Cardiac fibroblast (primary cell): ENCODE measurements around the gene GRAMD1C.
A peak's percentile ranks its signal among the peaks of the same experiment; 100 is the strongest.

Experiments
- DNase-seq, 2 donors: peaks; one replicate each; pipeline versions ENCODE4 v3.0.0 to v3.0.0-alpha.2; 2010; ENCODE audit warnings: low read depth in 2 of 2
- H3K4me3 ChIP-seq, 2 donors: replicated peaks in 1 of 2; 1 replicate in 1 of 2; 2 replicates in 1 of 2; pipeline ENCODE4 v1.5.1; 2011; ENCODE audit warnings: low read depth in 2 of 2, low read length in 2 of 2, mild to moderate bottlenecking in 2 of 2, moderate library complexity in 1 of 2
- CTCF ChIP-seq: IDR thresholded peaks from one replicate; pipeline ENCODE4 v1.5.1; 2011; ENCODE audit warnings: low read depth, mild to moderate bottlenecking, low read length, inconsistent platforms

The GRAMD1C gene

DNA sequence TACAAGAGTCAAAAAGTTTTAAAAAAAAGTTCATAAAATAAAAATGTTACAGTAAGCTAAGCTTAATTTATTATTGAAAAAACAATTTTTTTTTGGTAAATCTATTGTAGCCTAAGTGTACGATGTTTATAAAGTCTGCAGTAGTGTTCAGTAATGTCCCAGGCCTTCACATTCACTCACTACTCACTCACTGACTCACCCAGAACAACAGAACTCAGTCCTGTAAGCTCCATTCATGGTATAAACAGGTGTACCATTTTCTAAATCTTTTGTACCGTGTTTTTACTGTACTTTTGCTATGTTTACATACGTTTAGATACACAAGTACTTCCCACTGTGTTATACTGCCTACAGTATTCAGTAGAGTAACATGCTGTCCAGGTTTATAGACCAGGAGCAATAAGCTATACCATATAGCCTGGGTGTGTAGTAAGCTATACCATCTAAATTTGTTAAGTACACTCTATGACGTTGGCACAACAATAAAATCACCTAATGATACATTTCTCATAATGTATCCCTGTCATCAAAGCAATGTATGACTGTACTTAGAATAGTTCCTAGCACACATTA lies 68.1 kb downstream of the GRAMD1C start:
- H3K4me3 ChIP-seq: no peak overlapping the region
- no peak for TF ChIP-seq CTCF
- DNase-seq: no peak

GRCh38 chr3:113908133-113908532 lies 69.5 kb downstream of the GRAMD1C start:
- TF ChIP-seq CTCF: no peak
- H3K4me3 ChIP-seq: no peak overlapping the region
- no peak for DNase-seq

- DNase-seq: peak in 1 of 2 donors; percentile 24
- no peak for TF ChIP-seq CTCF
- no peak overlapping the region for H3K4me3 ChIP-seq
These were observed 72.4 kb downstream of the GRAMD1C start for GRCh38 chr3:113910966-113911365.

- TF ChIP-seq CTCF: peak; percentile 65
- no peak overlapping the region for H3K4me3 ChIP-seq
- peak; percentile 76 to 83 for DNase-seq
These were observed 74.1 kb downstream of the GRAMD1C start for GRCh38 chr3:113912552-113913236.

GRCh38 chr3:113914646-113915045 lies 76.1 kb downstream of the GRAMD1C start:
- peak; percentile 36 for DNase-seq
- no peak for TF ChIP-seq CTCF
- no peak overlapping the region for H3K4me3 ChIP-seq

GRCh38 chr3:113927556-113927955 lies 89.0 kb downstream of the GRAMD1C start:
- no peak overlapping the region for H3K4me3 ChIP-seq
- no peak for DNase-seq
- TF ChIP-seq CTCF: no peak
